Stimulated activated CD4-positive, alpha-beta T cell treated with anti-CD3 and anti-CD28 coated beads, Interleukin-12 subunit alpha, Interleukin-12 subunit beta, amount 100 ng/mL, for 4 hours (primary cell): ENCODE measurements around the gene ARHGAP26.

Experiments used
- DNase-seq: peaks from one replicate; pipeline ENCODE4 v3.0.0-alpha.2; 2020

Gene ARHGAP26

GRCh38 chr5:142831009-142831383, 60.8 kb downstream of the ARHGAP26 start:
- no peak for DNase-seq

DNA sequence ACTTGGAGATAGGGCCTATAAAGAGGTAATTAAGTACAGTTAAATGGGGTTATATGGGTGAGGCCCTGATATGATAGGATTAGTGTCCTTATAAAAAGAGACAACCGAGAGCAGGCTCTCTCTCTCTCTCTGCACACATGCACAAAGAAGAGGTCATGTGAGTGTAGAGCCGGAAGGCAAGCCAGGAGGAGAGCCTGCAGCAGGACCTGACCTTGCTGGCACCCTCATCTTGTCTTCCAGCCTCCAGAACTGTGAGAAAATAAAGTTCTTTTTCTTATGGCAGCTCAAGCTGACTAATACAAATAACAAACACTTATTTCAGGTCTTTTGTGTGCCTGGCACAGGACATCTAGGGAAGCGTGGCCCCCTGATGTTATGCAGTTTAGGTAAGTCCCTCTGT, 62.1 kb downstream of the ARHGAP26 start:
- no peak for DNase-seq

DNA sequence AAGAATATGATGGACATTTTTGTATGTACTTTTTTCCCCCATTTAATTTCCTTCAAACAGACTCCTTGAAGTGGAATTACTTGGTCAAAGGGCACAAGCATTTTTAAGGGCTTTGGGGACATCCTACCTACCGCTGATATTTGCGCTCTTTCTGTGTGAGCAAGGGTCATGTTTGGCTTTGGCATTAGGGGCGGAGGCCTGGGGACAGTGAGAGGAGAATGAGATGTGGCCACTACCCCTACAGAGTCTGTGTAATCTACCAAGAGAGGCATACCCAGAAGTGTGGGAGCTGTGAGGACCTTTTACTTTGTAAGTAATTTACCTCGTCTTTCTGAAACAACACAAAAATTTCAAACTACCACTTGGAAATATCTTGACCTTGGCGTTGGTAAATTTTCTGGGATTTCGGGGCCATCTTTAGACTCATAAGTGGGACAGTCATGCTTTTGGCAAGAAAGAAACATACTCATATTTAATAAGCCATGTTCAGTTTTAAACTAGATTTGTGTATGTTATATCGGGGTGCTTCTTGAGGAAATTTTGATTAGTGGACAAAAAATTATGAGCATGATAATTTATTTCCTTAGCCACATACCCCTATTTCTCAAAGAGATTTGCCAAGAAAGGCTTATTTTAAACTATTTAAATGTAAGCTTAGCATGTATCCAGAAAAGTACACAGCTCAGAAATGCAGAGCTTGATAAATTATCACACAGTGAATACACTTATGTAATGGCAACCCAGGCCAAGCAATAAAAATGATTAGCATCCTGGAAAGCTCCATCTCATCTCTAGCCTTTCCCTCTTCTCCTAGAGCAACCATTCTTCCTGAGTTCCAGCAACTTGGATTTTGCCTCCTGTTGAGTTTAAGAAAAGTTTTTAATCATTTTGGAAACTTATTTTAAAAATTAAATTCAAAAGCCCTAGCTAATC, 63.6 kb downstream of the ARHGAP26 start:
- DNase-seq: no peak

- no peak for DNase-seq
Measured at GRCh38 chr5:142834504-142834903, 64.3 kb downstream of the ARHGAP26 start.

GRCh38 chr5:142835540-142835939, 65.4 kb downstream of the ARHGAP26 start:
- DNase-seq: no peak

- DNase-seq: no peak
Measured at GRCh38 chr5:142836048-142836447, 65.9 kb downstream of the ARHGAP26 start.

- no peak for DNase-seq
Measured at GRCh38 chr5:142837081-142837725, 67.0 kb downstream of the ARHGAP26 start.

GRCh38 chr5:142838845-142839244, 68.7 kb downstream of the ARHGAP26 start:
- DNase-seq: no peak

DNA sequence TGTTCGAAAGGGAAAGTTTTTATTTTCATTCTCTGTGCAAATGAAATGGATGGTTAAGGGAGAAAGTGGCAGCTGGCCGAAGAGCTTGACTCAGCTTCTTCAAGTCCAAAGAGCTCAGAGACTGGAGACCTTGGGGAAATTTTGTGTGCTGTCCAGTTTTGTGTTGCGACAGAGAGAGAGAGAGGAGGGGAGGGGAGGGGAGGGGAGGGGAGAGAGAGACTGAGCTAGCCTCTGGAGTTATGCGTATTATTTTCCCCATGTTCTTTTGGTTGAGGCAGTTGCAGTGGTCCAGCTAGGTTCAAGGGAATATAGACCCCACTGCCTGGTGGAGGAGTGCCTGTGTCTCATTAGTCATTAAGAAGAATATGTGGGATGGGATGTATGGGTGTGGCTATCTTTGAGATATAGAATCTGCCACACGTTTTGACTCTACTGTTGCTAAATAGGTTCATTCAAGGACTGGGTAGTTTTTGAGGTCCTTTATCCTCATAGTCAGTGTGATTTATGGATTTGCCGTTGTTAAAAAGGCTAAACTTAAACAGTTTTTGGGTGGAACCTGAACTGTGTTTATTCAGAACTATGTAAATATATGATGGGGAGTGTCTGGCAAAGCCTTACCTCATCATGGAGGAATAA, 69.7 kb downstream of the ARHGAP26 start:
- DNase-seq: no peak

- DNase-seq: no peak
Measured at GRCh38 chr5:142840575-142840974, 70.4 kb downstream of the ARHGAP26 start.

DNA sequence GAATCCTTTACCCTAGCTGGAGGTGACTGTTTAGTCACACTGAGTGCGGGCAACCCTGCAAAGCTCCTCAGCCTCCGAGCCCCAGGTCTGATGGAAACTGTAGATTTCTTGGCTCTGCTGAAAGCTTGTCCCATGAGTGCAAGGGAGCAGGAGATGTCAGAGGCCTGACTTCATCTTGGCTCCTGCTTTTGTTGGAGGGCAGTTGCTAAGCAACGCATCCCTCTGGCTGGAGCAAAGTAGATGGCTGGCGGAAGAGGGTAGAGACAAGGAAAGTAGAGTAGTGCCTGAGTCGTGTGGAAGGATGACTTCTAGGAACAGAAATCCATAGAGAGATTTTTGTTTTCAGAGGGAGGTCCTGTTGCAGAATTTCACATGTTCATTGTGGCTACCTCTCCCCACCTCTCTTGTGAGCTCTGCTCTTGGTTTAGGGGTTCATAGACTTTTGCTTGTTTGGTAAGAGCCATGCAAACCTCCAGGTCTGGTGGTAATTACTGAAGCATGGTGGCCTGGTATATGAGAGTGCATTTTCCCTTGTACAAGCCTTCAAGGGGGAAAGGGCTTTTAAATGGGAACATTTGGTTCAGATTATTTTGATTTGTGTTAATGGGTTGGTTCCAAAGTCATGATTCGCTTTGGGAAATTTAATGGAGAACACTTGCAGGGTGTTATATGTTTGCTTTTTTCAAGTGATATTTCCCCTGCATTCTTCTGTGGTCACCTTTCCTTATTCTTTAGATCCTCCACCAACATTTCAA, 71.5 kb downstream of the ARHGAP26 start:
- no peak for DNase-seq

- DNase-seq: no peak
Measured at GRCh38 chr5:142842994-142843905, 73.1 kb downstream of the ARHGAP26 start.

GRCh38 chr5:142844866-142845265, 74.7 kb downstream of the ARHGAP26 start:
- DNase-seq: no peak

DNA sequence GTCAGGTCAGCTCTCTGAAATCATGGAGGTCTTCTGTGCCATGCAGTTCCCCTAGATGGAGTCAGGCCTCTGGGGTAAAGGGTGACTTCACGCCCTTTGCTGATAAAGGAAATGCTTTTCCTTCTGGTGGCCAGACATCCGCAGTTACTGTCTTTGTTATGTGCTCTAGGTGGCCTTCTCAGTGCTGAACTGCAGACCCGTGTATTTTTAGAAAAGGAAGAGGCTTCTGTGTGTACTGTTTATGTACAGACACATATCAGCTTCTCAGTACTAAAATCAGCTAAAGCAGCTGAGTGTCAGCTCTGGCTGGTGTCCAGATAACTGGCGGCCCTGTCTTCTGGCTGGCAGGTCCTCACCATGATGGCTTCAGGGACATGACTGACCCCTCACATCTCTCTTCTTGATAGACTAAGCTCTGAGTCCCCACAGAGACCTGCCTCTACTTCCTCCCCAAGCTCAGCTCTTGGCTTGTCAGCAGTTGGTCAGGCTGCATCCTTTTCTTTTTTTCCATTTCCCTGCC, 75.3 kb downstream of the ARHGAP26 start:
- DNase-seq: no peak

GRCh38 chr5:142845954-142846398, 75.8 kb downstream of the ARHGAP26 start:
- no peak for DNase-seq

DNA sequence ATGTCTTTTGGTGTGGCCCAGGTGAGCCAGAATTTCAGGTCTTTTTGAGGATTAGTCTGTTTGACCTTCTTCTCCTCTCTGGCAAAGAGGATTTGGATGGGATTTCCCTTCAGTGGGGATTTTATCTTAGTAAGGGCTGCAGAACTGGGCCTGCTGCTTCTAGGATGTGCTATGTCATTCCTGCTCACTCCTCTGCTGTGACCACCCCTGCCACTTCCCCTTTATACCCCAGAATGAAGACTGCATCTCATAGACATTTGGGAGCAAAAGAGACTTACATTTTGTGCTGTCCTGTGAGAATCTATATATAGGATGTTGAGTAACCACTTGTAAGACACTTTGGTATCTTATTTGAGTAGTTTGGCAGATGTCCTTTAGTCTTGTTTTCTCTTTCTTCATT, 76.2 kb downstream of the ARHGAP26 start:
- DNase-seq: no peak

DNA sequence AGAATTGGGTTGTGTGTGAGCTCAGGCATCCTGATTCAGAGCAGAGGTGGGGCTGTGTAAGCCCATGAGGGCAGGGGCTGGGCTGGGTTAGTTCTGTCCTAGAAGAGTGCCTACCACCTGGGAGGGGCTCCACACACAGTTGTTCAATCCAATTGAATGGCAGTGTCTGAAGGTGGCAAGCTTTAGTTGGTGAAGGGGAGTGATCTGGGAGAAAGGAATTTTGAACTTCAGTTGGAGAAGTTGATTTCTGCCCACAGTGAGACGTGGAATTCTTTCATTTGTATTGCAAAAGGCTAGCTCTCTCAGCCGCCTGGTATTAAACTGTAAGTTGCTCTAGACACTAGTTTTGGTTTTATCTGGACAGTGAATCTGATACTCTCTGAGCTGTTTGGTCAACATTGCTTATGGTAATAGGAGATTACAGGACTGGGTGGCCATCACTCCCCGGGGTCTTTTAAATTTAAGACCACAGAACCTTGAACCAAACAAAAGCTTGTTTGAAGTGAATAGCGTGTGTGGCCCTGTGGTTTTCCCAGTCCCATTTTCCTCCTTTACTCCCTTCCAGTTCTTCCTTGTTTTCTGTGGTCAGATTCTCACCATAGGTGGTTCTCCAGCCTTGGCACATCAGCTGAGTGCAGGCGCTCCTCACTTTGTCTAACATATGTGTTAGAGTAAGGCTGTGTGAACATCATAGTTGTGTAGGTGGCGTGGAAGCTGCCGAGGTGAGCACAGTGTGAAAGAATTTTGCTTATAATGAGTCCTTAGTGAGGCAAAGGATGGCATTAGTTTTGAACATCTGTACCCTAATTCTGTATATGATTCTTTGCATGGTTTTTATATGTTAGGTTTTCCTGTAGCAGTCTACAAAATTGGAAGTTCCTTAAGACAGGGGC, 78.0 kb downstream of the ARHGAP26 start:
- DNase-seq: no peak

- DNase-seq: no peak
Measured at GRCh38 chr5:142849466-142849865, 79.3 kb downstream of the ARHGAP26 start.

GRCh38 chr5:142849880-142850279, 79.7 kb downstream of the ARHGAP26 start:
- DNase-seq: no peak

DNA sequence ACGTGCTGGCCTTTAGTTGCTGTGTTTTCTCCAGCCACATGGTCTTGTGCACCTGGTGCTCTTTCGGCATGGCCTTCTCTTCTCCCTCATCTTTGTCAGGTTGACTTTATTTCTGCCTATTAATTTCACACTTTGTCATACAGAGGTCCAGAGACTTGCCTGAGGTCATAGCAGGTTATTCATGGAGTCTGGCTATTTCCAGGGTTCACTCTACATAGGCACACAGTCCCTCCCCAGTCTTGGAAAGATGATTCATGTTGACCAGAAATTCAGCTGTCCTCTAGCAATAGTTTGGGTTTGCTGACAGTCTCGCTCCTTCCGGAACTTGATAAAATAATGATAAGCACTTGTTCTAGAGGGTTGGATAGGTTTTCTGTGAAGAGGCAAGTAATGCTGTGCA, 81.6 kb downstream of the ARHGAP26 start:
- DNase-seq: no peak
